HG03521 (cell line): ENCODE results near the gene OTOP2.

Experiments
- ATAC-seq: cut with Tn5 transposase; IDR thresholded peaks from one replicate; pipeline ENCODE4 v1.9.1; 2021; ENCODE audit warnings: mild to moderate bottlenecking, moderate library complexity; ENCODE audit not compliant: unreplicated experiment

The OTOP2 gene

DNA sequence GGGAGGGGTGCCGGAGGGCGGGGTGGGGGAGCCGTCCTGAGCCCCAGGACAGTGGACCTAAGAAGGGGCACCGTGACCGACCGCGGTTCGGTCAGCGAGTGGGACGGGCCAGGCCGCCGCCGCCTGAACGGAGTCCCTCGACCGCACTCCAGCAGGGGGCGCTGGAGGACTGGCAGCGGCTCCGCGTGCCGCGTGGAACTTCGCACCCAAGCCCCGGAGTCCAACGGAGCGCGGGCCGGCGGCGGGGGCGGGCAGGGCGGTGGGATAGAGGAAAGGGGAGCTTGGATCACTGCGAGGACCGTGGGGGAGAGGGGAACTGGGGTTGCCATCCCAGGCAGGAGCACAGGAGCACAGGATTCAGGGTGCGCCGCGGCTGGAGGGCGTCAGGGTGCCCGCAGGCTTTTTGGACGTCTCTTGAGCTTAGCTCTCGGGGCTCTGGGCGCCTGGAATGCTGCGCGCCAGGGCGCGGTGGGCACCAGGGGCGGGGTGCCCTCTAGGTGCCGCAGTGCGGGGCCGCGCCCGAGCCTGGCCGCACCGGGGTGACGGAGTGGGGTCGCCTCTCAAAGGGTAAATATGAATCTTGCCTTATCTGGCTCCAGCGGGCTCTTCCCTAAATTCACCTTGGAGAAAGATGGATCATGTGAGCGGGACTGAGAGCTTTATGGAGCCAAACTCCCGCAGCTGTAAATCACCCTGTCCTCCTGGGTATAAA lies 379 bp upstream of the OTOP2 start:
- ATAC-seq, result no peak

DNA sequence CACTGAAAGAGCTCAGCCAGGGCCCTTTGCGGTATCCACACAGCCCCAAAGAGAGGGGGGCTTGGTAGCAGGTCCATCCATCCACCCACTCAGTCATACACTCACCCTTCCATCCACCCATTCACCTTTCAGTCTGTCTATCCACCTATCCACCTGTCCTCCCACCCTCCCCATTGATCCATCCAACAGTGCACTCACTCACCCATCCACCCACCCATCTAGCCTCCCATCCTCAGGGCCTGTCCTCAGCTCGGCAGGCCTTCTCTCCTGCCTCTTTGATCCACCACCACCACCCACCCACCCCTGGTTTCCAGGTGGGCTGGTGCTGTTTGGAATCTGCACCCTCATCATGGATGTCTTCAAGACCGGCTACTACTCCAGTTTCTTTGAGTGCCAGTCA lies 1.2 kb downstream of the OTOP2 start:
- no peak for ATAC-seq

DNA sequence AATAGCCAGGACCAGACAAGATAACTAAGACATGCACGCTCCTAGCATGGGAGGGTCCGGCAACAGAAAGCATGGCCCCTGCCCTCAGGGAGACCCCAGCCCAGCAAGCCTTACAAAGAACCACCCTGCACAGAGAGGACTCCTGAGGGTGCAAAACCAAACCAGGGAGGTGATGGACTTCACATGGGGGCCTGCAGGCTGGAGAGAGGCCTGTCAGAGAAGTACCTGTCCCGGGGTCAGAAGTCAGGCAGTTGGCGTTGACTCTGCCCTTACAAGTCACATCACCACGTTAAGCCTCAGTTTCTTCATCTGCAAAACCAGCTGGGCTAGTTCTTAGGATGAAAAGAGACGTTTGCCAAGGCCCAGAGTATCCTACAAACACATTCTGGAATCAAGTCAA lies 4.7 kb downstream of the OTOP2 start:
- no peak for ATAC-seq

DNA sequence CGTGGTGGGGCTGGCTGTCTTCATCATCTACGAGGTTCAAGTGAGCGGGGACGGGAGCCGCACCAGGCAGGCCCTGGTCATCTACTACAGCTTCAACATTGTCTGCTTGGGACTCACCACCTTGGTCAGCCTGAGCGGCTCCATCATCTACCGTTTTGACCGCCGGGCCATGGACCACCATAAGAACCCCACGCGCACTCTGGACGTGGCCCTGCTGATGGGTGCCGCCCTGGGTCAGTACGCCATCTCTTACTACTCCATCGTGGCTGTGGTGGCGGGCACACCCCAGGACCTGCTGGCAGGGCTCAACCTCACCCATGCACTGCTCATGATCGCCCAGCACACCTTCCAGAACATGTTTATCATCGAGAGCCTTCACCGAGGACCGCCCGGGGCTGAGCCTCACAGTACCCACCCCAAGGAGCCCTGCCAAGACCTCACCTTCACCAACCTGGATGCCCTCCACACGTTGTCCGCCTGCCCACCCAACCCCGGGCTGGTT lies 6.5 kb downstream of the OTOP2 start:
- no peak for ATAC-seq

DNA sequence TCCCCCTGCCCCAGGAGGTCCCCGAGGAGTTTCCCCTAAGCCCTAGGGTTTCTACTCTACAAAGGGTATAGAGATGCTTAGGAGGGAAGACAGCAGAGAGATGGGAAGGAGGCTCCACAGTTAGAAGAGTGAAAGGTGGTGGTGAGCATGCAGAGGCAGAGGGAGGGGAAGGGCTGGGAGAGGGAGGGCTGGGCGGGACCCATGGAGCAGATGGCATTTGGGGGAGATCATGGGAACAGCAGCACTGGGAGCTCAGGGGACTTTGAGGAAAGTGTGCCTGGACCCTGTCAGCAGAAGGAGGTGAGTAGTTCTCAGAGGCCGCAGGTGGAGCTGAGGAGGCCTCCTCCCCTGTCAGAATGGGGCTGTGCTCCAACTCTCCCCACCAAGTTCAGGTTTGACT lies 11.0 kb downstream of the OTOP2 start:
- ATAC-seq, result no peak

DNA sequence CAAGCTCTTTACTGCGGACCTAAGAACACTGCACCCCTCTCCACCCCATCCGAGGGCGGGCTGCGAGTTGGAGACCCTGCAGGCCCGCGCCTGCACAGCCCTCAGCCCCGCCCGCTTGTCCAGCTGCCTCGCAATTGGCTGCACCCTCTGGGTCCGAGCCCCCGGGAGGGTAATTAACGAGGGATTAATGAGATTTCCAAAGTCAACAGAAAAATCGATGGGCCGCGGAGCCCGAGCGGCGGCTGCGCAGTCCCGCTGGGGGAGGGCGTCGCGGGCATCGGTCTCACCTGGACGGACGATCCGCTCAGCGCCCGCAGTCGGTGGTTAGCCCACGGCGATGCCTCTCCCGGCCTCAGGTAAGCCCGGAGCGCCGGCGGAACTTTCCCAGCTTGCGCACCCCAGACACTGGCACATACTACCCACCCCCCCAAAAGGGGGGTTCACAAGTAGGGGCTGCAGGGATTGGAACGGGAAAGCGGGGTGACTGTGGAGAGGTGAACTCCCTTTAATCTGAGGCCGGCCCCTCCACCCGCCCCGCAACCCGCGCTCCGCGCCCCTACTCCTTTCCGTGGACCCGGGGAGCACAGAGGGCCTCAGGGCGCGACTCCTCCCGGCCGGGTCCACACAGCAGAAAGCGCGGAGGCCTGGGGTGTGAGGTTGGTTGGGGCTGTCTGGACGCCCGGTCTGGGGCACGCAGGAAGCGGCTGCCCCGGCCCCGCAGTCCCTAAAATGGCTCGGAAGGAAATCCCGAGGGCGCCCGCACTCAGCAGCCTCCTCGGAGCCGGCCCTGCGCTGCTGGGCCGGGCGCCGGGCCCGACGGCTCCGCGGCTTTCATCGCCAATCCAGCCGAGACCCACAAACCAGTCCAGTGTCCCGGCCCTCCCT lies 11.8 kb downstream of the OTOP2 start, which contains the start of gene OTOP3:
Gene OTOP3 (plus strand): TSS at position 314 of the 885 bp plus-strand sequence. CDS start 24 bp downstream, at position 338.
- ATAC-seq, result no peak

DNA sequence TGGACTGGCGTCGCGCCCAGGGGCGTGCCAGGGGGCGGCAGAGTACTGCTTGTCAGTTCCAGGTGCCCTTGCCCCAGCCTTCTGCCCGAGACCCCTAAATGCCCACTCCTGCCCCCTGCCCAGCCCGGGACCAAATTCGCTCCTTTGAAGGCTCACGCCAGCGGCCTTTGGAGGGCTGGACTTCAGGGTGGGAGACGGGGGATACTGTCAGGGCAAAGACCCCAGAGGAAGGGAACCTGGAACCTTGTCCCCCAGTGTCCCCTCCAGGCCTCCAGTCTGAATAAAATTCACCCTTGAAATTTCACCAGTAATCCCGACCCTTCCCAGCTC lies 12.4 kb downstream of the OTOP2 start:
- no peak for ATAC-seq

DNA sequence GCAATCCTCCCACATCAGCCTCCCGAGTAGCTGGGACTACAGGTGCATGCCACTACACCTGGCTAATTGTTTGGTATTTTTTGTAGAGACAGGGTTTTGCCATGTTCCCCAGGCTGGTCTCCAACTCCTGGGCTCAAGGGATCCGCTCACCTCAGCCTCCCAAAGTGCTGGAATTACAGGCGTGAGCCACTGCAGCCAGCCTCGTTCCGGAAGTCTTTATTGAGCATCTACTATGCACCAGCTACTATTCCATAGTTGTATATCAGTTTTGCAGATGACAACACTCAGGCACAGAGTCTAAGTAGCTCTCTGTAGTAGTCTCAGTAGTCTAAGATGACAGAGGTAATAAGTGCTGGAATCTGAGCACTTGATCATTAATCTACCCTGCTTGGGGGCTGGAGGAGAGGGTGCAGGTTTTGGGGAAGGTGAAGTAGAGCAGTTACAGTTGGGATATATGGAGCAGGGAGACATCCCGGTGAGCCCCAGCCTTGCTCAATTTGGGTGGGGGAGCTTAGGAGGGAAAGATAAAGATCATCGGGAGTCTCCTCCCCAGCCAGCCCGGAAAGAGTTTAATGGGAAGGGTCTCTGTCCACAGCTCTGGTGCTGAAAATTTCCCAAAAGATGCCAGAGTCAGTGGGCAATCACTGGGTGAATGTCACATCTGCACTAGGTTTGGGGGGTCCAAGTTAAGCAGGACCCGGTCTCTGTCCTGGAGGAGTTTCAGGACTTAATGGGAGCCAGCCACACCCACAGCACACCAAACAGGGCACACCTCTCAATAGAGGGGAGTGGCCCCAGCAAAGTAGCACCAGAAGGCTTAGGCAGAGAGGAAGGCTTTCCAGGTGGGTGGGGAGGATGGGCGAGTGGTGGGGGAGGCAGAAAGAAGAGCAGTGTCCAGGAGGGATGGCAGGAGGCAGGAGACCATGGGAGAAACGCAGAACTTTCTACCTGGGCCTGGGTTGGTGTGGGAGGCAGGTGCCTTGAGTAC lies 13.3 kb downstream of the OTOP2 start:
- no peak for ATAC-seq

DNA sequence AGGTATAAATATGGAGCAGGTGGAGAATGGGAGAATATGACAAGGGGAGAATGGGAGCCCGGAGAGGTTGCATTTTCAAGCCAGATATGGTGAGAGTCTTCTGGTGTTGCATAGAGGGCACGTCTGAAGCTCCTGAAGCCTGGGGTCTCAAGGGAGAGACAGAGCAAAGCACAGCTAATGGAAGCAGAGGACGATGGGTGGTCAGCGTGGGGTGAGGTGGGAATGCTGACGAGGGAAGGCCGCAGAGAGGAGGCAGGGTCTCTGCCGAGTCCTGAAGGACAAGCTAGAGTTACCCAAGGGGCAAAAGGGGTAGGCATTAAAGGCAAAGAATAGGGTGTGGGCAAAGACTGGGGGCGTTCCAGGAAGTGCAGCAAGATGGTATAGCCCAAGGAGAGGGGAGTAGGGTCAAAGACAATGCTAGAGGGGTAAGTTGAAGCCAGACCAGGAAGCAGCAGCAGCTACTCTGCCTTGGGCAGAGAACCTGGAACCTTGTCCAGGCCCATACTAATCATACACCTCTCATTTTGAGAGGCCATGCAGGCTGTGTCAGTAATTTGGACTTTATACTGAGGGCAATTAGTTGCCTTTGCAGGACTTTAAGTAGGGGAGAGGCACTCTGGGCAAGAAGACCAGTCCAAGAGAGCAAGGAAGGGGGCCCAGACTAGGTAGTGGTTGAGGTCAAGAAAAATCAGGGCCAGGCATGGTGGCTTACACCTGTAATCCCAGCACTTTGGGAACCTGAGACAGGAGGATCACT lies 14.3 kb downstream of the OTOP2 start:
- ATAC-seq, result no peak

DNA sequence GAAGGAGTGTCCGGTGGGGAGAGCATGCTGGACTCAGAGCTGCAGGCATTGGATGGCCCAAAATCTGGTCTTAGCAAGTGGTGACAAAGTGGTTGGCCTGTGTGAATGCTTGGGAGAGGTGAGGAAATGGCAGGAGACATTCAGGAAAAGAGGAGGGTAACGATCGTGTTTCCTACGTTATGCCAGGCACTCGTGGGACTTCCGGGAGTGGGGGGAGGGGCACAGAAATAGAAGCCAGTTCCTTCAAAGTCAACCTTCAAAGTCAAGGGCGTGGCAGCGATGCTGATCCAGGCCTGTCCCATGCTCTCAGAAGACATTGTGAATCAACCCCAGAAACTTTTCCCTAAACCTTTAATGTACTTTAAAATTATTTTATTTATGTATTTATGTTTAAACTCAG lies 15.5 kb downstream of the OTOP2 start:
- ATAC-seq, result no peak

DNA sequence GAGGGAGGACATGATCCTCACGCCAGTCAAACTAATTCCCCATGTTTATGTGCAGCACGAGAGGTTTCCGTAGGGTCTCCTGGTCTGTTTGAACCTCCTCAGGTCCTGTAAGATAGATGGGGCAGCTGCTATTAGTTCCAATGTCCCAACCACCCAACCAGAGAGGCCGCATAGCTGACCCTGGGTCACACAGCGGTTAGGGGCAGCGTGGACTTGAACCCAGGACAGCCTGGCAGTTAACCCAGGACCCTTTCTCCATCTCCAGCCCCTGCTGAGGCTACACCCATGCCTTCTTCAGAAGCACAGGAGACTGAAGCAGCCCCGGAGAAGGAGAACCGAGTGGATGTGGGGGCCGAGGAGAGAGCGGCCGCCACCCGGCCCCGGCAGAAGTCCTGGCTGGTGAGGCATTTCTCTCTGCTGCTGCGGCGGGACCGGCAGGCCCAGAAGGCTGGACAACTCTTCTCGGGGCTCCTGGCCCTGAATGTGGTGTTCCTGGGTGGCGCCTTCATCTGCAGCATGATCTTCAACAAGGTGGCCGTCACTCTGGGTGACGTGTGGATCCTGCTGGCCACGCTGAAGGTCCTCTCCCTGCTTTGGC lies 17.2 kb downstream of the OTOP2 start:
- no peak for ATAC-seq

DNA sequence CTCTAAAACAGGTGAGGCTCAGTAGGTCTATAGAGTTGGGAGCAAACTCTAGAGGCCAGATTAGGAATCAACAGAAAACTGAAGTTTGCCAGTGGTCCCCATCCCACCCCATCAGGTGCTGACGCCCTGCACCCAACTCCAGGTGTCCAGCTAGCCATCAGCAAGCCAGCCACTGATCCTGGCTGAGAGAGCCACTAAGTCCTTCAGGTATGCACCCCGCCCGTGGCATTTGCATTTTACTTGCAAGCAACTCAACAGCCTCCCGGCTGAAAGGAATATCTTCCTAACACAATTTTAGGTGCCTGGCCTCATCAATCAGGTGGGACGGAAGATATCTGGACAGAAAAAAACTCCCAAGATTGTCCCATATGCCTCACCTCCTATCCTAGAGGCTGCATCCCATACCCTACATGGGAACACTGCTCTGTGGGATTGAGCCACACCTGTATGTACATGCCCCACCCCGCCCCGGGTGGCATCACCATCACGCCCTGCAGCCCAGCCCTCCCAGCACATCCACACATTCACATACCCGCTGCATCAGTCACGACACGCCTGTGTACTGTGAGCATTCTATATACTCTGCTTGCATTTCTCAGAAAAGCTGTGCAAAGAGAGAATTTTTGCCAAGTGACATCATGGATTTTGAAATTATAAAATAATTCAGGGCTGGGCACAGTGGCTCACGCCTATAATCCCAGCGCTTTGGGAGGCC lies 19.9 kb downstream of the OTOP2 start:
- ATAC-seq, result no peak

DNA sequence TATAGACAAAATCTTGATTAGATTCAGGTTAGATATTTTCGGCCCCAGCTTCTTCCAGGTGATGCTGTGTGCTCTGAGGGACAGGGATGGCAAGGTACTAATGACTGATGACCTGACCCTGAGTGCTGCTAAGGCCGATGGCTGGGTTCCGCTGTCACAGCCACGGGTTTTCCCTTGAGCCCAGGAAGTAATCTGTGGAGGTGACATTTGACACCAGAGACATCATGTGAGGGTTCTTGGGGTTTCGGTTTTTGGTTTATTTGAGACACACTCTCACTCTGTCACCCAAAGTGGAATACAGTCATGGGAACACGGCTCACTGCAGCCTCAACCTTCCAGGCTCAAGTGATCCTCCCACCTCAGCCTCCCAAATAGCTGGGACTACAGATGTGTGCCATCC lies 21.5 kb downstream of the OTOP2 start:
- ATAC-seq, result no peak

DNA sequence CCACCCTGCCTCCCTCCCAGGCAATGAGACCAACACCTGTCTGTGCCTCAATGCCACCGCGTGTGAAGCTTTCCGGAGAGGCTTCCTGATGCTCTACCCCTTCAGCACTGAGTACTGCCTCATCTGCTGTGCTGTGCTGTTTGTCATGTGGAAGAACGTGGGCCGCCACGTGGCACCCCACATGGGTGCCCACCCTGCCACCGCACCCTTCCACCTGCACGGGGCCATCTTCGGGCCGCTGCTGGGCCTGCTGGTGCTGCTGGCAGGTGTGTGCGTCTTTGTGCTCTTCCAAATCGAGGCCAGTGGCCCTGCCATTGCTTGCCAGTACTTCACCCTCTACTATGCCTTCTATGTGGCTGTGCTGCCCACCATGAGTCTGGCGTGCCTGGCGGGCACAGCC lies 22.6 kb downstream of the OTOP2 start:
- no peak for ATAC-seq

DNA sequence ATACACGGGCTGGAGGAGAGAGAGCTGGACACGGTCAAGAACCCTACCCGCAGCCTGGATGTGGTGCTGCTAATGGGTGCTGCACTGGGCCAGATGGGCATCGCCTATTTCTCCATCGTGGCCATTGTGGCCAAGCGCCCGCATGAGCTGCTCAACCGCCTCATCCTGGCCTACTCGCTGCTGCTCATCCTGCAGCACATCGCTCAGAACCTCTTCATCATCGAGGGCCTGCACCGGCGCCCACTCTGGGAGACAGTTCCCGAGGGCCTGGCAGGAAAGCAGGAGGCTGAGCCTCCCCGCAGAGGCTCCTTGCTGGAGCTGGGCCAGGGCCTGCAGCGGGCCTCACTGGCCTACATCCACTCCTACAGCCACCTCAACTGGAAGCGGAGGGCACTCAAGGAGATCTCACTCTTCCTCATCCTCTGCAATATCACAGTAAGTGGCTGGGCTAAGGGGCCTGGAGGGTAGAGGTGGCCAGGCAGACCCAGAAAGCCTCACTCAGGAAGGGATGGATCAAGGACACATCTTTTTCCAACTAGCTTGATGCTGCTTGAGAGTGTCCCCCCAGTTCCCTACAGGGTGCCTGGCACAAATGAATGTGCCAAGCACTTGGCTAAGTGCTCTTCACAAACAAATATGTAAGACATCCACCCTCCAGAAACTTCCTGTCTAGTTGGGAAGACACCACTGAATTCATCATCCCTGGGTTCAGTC lies 23.1 kb downstream of the OTOP2 start:
- no peak for ATAC-seq

DNA sequence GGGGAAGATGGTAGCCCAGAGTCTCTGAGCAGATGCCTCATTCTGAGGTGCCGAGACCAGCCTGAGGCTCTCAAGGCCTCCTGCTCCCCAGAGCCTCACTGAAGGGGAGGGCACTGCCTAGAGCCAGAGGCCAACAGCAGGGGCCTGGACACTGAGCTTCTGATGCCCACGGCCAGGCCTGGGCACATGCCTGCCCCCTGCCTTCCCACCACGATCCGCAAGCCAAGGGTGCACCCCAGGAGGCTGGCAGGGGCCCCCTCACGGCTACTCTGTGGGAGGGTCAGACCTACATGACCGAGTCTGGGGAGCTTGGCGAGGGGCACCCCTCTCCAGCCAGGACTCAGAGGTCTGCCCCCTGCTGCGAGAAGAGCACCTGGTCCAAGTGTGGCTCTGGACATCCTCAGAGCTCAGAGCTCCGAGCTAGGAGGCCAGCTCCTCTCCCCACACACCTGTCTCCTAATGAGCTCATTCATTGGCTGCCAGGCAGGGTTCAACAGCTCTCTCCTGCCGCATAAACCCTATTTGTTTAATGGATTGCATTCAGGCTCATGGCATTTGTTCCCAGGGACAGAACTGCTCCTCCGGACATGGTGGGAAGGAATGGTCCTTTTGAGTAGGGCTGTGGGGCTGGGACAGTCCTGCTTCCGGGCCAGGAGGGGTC lies 25.5 kb downstream of the OTOP2 start:
- ATAC-seq, result no peak

DNA sequence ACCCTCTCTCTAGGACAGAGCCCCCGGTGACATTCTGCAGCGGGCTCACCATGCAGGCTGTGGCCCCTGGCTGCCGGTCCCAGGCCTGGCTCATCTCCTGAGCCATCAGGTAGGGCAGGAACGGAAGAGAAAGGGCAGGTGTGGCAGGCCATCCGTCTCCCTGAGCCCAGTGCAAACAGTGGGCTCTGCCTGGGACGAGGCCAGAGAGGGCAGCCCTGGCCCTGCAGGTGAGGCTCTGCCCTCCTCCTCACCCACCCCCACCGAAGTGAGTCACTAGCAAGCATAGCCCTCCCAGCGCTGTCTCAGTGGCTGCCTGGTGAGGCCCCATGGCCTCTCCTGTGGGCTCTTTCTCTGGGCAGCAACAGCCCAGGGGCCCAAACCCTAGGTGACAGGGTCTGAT lies 26.1 kb downstream of the OTOP2 start:
- no peak for ATAC-seq

DNA sequence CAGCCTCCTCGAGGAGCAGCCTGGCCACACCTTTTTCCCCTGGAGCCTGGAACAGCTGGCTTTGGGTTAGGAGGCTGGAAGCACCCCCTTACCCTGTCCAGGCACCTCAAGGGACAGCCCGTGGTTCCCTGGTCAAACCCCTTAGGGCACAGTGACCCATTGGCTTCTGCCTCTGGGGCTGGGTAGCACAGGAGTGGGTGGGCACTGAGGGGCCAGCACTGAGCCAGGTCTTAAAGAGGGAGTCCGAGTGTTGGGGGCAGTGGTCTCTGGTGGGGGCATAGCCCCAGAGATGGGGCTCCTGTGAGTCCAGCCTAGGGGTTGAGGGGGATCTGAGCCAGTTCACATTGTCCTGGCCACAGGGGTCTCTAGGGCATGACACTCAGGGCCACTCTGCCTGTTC lies 27.0 kb downstream of the OTOP2 start:
- no peak for ATAC-seq
